GM23338 (cell line): ENCODE measurements around the gene CAPG. TPM values are rescaled to one million over a fixed set of nuclear protein-coding genes. Genes with fewer than 3 reads are reported as not detected.

ENCODE experiments used
- ATAC-seq: fragments of 200-7000 bp; cut with Tn5 transposase; 3 replicates; pipeline ENCODE4 v1.9.1; 2020
- DNase-seq: peaks from one replicate; pipeline ENCODE4 v3.0.0-alpha.2; 2015; ENCODE audit warnings: low spot score
- H2AFZ ChIP-seq: fragments of 200-600 bp; sonication (generic); 2 replicates; pipeline ENCODE4 v1.8.0; 2016; ENCODE audit warnings: antibody characterized with exemption, mild to moderate bottlenecking, moderate library complexity
- H3F3A ChIP-seq: fragments of 200-600 bp; sonication (generic); replicated peaks from 2 replicates; pipeline ENCODE4 v1.8.0; 2017; ENCODE audit warnings: antibody characterized with exemption, mixed run types, low read depth
- H3K27ac ChIP-seq: fragments of 200-600 bp; sonication (generic); 2 replicates; pipeline ENCODE4 v1.6.1; 2016; ENCODE audit warnings: low read depth
- H3K27me3 ChIP-seq: fragments of 200-600 bp; sonication (generic); 2 replicates; pipeline ENCODE4 v1.8.0; 2016; ENCODE audit warnings: mild to moderate bottlenecking, mixed run types, moderate library complexity; ENCODE audit not compliant: insufficient read depth
- H3K36me3 ChIP-seq: fragments of 200-600 bp; sonication (generic); 2 replicates; pipeline ENCODE4 v1.8.0; 2016; ENCODE audit warnings: mild to moderate bottlenecking; ENCODE audit not compliant: insufficient read depth
- H3K4me1 ChIP-seq: fragments of 200-600 bp; sonication (generic); 2 replicates; pipeline ENCODE4 v1.8.0; 2016; ENCODE audit warnings: mild to moderate bottlenecking, moderate library complexity; ENCODE audit not compliant: insufficient read depth
- H3K4me2 ChIP-seq: fragments of 200-600 bp; sonication (generic); 2 replicates; pipeline ENCODE4 v1.7.1; 2017; ENCODE audit warnings: mixed run types
- H3K4me3 ChIP-seq: fragments of 200-600 bp; sonication (generic); 2 replicates; pipeline ENCODE4 v1.6.1; 2016; ENCODE audit warnings: mixed run types
- H3K79me2 ChIP-seq: fragments of 200-600 bp; sonication (generic); replicated peaks from 2 replicates; pipeline ENCODE4 v1.8.0; 2017; ENCODE audit warnings: mild to moderate bottlenecking; ENCODE audit not compliant: insufficient read depth
- H3K9me2 ChIP-seq: fragments of 200-600 bp; sonication (generic); 2 replicates; pipeline ENCODE4 v1.8.0; 2017; ENCODE audit not compliant: insufficient read depth
- H4K20me1 ChIP-seq: fragments of 200-600 bp; sonication (generic); replicated peaks from 2 replicates; pipeline ENCODE4 v1.8.0; 2017; ENCODE audit warnings: mild to moderate bottlenecking; ENCODE audit not compliant: insufficient read depth
- H3K27ac Mint-ChIP-seq: 2 replicates; pipeline ENCODE4 v1.8.0; 2020; ENCODE audit warnings: inconsistent platforms, mild to moderate bottlenecking, moderate library complexity, mixed read lengths
- H3K27me3 Mint-ChIP-seq: 3 replicates; pipeline ENCODE4 v1.8.0; 2022; ENCODE audit warnings: low read depth, mild to moderate bottlenecking, moderate library complexity, mixed read lengths, inconsistent platforms; ENCODE audit not compliant: insufficient read depth, poor library complexity
- H3K36me3 Mint-ChIP-seq: 3 replicates; pipeline ENCODE4 v1.8.0; 2021; ENCODE audit warnings: low read depth, mild to moderate bottlenecking, inconsistent platforms, moderate library complexity, mixed read lengths
- H3K4me1 Mint-ChIP-seq: 3 replicates; pipeline ENCODE4 v1.8.0; 2020; ENCODE audit warnings: mild to moderate bottlenecking, inconsistent platforms, mixed read lengths
- H3K4me3 Mint-ChIP-seq: 3 replicates; pipeline ENCODE4 v1.8.0; 2021; ENCODE audit warnings: moderate library complexity, mild to moderate bottlenecking, inconsistent platforms, mixed read lengths
- H3K9me3 Mint-ChIP-seq: 3 replicates; pipeline ENCODE4 v1.8.0; 2020; ENCODE audit warnings: moderate library complexity, mild to moderate bottlenecking, inconsistent platforms, mixed read lengths
- CREB1 ChIP-seq: fragments of 250-450 bp; sonication (Bioruptor Pico); IDR thresholded peaks from 2 replicates; pipeline ENCODE4 v1.5.0; 2020; ENCODE audit warnings: low read depth, mild to moderate bottlenecking, moderate library complexity
- EZH2phosphoT487 ChIP-seq: fragments of 200-600 bp; sonication (generic); IDR thresholded peaks from one replicate; pipeline ENCODE4 v1.8.1; 2018; ENCODE audit warnings: antibody characterized with exemption; ENCODE audit not compliant: unreplicated experiment
- STAT1 ChIP-seq: IDR thresholded peaks from one replicate; pipeline ENCODE4 v1.6.1; 2016; ENCODE audit warnings: antibody characterized with exemption; ENCODE audit not compliant: unreplicated experiment
- ZNF114 ChIP-seq: fragments of 250-450 bp; sonication (Bioruptor Pico); IDR thresholded peaks from 2 replicates; pipeline ENCODE4 v1.5.0; 2020; ENCODE audit warnings: mild to moderate bottlenecking, moderate library complexity
- polyA plus RNA-seq: library from polyadenylated mRNA; unstranded; fragments of >200 nt; fragmentation: Nextera tagmentation; extraction: Ambion mirVana; gene quantifications from 2 replicates; pipeline ENCODE4 v1.2.1, GENCODE V29; 2016
- total RNA-seq: library from RNA; depleted of rRNA; stranded (reverse); fragments of >200 nt; shearing (Covaris generic); gene quantifications from 2 replicates; pipeline ENCODE4 v1.2.3, GENCODE V29; 2014
- TF ChIP-seq, protein P1 (sequence below): fragments of 250-450 bp; sonication (Bioruptor Pico); IDR thresholded peaks from 2 replicates; pipeline ENCODE4 v1.5.0; 2020; ENCODE audit warnings: mild to moderate bottlenecking, moderate library complexity
- TF ChIP-seq, protein P2 (sequence below): IDR thresholded peaks from 2 replicates; pipeline ENCODE4 v1.6.1; 2016; ENCODE audit warnings: antibody characterized with exemption
- TF ChIP-seq, protein P3 (sequence below), 2 experiments: fragments of 200-600 bp in 1 of 2; sonication (generic) in 1 of 2; conservative IDR thresholded peaks; 2 replicates each; pipeline versions ENCODE4 v1.5.1 to v1.6.1; 2016 to 2017; ENCODE audit warnings: antibody characterized with exemption in 2 of 2, low read depth in 2 of 2, mild to moderate bottlenecking in 2 of 2, moderate library complexity in 1 of 2
- TF ChIP-seq, protein P4 (sequence below): IDR thresholded peaks from one replicate; pipeline ENCODE4 v1.6.1; 2018; ENCODE audit warnings: antibody characterized with exemption; ENCODE audit not compliant: unreplicated experiment

Gene CAPG
- total and polyA plus RNA-seq, 2 experiments from 2014 or later = 88.7 to 104 TPM

DNA sequence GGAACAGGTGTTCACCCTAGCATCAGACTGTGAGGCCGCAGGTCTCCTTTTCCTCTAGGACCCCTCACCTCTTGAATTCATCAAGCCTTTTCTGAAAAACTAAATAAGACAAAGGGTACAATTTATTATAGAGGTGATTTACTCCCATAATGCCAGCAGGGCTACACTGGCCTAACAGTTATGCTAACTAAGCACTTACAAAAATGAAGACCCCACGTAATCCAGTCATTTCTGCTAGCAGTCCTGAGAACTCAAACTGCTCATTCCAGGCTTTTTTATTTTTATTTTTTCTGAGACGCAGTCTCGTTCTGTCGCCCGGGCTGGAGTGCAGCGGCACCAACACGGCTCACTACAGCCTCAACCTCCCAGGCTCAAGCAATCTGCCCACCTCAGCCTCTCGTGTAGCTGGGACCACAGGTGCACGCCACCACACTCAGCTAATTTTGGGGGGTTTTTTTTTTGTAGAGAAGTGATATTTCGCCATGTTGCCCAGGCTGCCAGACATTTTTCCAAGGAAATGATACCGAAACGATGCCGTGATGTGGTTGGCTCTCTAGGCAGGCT, 14.2 kb downstream of the CAPG start:
- H3K27me3 Mint-ChIP-seq = peaks cover 5% of the 10 kb centered on the region
- Histone ChIP-seq H4K20me1 (no peaks in the 10 kb centered on the region), H3K27ac (0 out of 2 replicates have a peak overlapping the region, but pooled peaks have one; percentile 45), H3K4me1 (peaks cover 3% of the 10 kb centered on the region; the same call in 1 of the 2 replicates), H3K4me3 (no peak overlapping the region), H3K4me2 (no peak overlapping the region), H3K79me2 (no peaks in the 10 kb centered on the region), H3F3A (0 out of 2 replicates have a peak, but pooled peaks cover 7% of the 10 kb centered on the region), H3K9me2 (no peaks in the 10 kb centered on the region), H2AFZ (no peak overlapping the region), H3K36me3 (no peaks in the 10 kb centered on the region; the same call in 1 of the 2 replicates), H3K27me3 (no peaks in the 10 kb centered on the region)
- no peak for DNase-seq
- ATAC-seq = no peak
- H3K4me3 Mint-ChIP-seq = no peak overlapping the region
- H3K4me1 Mint-ChIP-seq = peaks cover 19% of the 10 kb centered on the region
- H3K36me3 Mint-ChIP-seq = peaks cover 11% of the 10 kb centered on the region; the same call in 2 of the 3 replicates
- no peaks in the 10 kb centered on the region for H3K9me3 Mint-ChIP-seq
- no peak overlapping the region for H3K27ac Mint-ChIP-seq
- TF ChIP-seq, protein P1, sequence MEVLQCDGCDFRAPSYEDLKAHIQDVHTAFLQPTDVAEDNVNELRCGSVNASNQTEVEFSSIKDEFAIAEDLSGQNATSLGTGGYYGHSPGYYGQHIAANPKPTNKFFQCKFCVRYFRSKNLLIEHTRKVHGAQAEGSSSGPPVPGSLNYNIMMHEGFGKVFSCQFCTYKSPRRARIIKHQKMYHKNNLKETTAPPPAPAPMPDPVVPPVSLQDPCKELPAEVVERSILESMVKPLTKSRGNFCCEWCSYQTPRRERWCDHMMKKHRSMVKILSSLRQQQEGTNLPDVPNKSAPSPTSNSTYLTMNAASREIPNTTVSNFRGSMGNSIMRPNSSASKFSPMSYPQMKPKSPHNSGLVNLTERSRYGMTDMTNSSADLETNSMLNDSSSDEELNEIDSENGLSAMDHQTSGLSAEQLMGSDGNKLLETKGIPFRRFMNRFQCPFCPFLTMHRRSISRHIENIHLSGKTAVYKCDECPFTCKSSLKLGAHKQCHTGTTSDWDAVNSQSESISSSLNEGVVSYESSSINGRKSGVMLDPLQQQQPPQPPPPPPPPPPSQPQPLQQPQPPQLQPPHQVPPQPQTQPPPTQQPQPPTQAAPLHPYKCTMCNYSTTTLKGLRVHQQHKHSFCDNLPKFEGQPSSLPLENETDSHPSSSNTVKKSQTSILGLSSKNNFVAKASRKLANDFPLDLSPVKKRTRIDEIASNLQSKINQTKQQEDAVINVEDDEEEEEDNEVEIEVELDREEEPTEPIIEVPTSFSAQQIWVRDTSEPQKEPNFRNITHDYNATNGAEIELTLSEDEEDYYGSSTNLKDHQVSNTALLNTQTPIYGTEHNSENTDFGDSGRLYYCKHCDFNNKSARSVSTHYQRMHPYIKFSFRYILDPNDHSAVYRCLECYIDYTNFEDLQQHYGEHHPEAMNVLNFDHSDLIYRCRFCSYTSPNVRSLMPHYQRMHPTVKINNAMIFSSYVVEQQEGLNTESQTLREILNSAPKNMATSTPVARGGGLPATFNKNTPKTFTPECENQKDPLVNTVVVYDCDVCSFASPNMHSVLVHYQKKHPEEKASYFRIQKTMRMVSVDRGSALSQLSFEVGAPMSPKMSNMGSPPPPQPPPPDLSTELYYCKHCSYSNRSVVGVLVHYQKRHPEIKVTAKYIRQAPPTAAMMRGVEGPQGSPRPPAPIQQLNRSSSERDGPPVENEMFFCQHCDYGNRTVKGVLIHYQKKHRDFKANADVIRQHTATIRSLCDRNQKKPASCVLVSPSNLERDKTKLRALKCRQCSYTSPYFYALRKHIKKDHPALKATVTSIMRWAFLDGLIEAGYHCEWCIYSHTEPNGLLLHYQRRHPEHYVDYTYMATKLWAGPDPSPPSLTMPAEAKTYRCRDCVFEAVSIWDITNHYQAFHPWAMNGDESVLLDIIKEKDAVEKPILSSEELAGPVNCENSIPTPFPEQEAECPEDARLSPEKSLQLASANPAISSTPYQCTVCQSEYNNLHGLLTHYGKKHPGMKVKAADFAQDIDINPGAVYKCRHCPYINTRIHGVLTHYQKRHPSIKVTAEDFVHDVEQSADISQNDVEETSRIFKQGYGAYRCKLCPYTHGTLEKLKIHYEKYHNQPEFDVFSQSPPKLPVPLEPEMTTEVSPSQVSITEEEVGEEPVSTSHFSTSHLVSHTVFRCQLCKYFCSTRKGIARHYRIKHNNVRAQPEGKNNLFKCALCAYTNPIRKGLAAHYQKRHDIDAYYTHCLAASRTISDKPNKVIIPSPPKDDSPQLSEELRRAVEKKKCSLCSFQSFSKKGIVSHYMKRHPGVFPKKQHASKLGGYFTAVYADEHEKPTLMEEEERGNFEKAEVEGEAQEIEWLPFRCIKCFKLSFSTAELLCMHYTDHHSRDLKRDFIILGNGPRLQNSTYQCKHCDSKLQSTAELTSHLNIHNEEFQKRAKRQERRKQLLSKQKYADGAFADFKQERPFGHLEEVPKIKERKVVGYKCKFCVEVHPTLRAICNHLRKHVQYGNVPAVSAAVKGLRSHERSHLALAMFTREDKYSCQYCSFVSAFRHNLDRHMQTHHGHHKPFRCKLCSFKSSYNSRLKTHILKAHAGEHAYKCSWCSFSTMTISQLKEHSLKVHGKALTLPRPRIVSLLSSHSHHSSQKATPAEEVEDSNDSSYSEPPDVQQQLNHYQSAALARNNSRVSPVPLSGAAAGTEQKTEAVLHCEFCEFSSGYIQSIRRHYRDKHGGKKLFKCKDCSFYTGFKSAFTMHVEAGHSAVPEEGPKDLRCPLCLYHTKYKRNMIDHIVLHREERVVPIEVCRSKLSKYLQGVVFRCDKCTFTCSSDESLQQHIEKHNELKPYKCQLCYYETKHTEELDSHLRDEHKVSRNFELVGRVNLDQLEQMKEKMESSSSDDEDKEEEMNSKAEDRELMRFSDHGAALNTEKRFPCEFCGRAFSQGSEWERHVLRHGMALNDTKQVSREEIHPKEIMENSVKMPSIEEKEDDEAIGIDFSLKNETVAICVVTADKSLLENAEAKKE = no peak
- TF ChIP-seq EZH2phosphoT487 (no peak), STAT1 (no peak)

DNA sequence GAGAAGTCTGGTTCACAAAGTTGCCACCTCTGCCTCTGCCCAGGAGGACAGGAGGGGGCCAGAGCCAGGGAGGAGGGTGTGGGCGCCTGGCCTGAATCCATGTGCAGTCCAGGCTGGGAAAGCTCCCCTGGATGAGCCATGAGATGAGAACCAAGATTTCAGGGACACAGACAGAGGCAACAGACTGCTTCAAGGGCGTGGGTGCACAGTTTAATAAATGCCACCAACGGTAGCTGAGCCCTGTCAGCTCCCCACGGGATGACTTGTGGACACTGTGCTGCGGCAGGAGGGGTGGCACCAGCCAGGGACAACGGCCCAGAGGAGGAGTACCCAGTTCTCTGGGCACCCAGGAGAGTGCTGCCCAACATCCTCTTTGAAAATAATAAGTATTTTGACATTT, 15.2 kb downstream of the CAPG start:
- Mint-ChIP-seq H3K4me3 (no peak overlapping the region), H3K36me3 (peaks cover 5% of the 10 kb centered on the region; the same call in 2 of the 3 replicates)
- TF ChIP-seq, protein P2, sequence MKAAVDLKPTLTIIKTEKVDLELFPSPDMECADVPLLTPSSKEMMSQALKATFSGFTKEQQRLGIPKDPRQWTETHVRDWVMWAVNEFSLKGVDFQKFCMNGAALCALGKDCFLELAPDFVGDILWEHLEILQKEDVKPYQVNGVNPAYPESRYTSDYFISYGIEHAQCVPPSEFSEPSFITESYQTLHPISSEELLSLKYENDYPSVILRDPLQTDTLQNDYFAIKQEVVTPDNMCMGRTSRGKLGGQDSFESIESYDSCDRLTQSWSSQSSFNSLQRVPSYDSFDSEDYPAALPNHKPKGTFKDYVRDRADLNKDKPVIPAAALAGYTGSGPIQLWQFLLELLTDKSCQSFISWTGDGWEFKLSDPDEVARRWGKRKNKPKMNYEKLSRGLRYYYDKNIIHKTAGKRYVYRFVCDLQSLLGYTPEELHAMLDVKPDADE = no peak
- TF ChIP-seq, protein P3, sequence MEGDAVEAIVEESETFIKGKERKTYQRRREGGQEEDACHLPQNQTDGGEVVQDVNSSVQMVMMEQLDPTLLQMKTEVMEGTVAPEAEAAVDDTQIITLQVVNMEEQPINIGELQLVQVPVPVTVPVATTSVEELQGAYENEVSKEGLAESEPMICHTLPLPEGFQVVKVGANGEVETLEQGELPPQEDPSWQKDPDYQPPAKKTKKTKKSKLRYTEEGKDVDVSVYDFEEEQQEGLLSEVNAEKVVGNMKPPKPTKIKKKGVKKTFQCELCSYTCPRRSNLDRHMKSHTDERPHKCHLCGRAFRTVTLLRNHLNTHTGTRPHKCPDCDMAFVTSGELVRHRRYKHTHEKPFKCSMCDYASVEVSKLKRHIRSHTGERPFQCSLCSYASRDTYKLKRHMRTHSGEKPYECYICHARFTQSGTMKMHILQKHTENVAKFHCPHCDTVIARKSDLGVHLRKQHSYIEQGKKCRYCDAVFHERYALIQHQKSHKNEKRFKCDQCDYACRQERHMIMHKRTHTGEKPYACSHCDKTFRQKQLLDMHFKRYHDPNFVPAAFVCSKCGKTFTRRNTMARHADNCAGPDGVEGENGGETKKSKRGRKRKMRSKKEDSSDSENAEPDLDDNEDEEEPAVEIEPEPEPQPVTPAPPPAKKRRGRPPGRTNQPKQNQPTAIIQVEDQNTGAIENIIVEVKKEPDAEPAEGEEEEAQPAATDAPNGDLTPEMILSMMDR (conservative IDR thresholded peaks at IDR 0.05; ENCODE audit: low read depth in 2 of 2) = no peak
- TF ChIP-seq, protein P4, sequence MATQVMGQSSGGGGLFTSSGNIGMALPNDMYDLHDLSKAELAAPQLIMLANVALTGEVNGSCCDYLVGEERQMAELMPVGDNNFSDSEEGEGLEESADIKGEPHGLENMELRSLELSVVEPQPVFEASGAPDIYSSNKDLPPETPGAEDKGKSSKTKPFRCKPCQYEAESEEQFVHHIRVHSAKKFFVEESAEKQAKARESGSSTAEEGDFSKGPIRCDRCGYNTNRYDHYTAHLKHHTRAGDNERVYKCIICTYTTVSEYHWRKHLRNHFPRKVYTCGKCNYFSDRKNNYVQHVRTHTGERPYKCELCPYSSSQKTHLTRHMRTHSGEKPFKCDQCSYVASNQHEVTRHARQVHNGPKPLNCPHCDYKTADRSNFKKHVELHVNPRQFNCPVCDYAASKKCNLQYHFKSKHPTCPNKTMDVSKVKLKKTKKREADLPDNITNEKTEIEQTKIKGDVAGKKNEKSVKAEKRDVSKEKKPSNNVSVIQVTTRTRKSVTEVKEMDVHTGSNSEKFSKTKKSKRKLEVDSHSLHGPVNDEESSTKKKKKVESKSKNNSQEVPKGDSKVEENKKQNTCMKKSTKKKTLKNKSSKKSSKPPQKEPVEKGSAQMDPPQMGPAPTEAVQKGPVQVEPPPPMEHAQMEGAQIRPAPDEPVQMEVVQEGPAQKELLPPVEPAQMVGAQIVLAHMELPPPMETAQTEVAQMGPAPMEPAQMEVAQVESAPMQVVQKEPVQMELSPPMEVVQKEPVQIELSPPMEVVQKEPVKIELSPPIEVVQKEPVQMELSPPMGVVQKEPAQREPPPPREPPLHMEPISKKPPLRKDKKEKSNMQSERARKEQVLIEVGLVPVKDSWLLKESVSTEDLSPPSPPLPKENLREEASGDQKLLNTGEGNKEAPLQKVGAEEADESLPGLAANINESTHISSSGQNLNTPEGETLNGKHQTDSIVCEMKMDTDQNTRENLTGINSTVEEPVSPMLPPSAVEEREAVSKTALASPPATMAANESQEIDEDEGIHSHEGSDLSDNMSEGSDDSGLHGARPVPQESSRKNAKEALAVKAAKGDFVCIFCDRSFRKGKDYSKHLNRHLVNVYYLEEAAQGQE = no peak
- TF ChIP-seq CREB1 = no peak
- no peak for TF ChIP-seq ZNF114 (CRISPR knock-in tag)

More for the DNA sequence above, 15.2 kb downstream of the CAPG start:
- H3K9me3 Mint-ChIP-seq = no peaks in the 10 kb centered on the region
- H3K4me1 Mint-ChIP-seq = peaks cover 19% of the 10 kb centered on the region
- Histone ChIP-seq H3K79me2 (no peaks in the 10 kb centered on the region), H3K4me1 (peaks cover 3% of the 10 kb centered on the region; the same call in 1 of the 2 replicates), H3K4me3 (no peak overlapping the region), H3K4me2 (no peak overlapping the region), H4K20me1 (no peaks in the 10 kb centered on the region), H3F3A (0 out of 2 replicates have a peak, but pooled peaks cover 7% of the 10 kb centered on the region), H3K27ac (no peak overlapping the region), H3K27me3 (no peaks in the 10 kb centered on the region), H2AFZ (no peak overlapping the region), H3K36me3 (no peaks in the 10 kb centered on the region; the same call in 1 of the 2 replicates), H3K9me2 (no peaks in the 10 kb centered on the region)
- peaks cover 3% of the 10 kb centered on the region for H3K27me3 Mint-ChIP-seq
- DNase-seq = no peak
- ATAC-seq = no peak
- no peak overlapping the region for H3K27ac Mint-ChIP-seq
